ENCODE data around the gene TM4SF18.

DNA sequence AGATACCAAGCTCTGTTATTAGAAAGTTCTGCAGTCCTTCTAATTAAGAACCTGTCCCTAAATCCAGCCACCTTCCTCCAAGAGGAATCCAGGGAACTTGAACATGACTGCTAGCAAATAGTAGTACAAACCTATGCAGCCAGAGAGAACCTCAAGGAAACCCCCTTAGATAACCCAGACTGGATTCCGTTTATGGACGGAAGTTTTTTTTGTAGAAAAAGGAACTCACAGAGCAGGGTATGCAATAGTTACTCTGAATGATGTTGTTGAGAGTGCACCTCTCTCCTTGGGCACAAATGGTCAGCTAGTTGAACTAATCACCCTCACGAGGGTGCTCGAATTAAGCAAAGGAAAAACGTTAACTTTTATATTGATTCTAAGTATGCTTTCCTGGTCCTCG, 40.8 kb downstream of the TM4SF18 start:
- TF ChIP-seq POLR2A (IDR thresholded peaks at IDR 0.05) (no peak), POLR2AphosphoS5 (IDR thresholded peaks at IDR 0.05; ENCODE audit: insufficient read depth in 1 of 2, low read depth in 1 of 2) (no peak)
- TF ChIP-seq, protein P1, sequence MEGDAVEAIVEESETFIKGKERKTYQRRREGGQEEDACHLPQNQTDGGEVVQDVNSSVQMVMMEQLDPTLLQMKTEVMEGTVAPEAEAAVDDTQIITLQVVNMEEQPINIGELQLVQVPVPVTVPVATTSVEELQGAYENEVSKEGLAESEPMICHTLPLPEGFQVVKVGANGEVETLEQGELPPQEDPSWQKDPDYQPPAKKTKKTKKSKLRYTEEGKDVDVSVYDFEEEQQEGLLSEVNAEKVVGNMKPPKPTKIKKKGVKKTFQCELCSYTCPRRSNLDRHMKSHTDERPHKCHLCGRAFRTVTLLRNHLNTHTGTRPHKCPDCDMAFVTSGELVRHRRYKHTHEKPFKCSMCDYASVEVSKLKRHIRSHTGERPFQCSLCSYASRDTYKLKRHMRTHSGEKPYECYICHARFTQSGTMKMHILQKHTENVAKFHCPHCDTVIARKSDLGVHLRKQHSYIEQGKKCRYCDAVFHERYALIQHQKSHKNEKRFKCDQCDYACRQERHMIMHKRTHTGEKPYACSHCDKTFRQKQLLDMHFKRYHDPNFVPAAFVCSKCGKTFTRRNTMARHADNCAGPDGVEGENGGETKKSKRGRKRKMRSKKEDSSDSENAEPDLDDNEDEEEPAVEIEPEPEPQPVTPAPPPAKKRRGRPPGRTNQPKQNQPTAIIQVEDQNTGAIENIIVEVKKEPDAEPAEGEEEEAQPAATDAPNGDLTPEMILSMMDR (IDR thresholded peaks at IDR 0.05) = no peak

All from vagina (tissue), 2 donors.